Neural cell (in vitro differentiated cells): ENCODE measurements around the gene ENGASE. TPM values are rescaled to one million over a fixed set of nuclear protein-coding genes. Genes with fewer than 3 reads are reported as not detected.
A peak's percentile ranks its signal among the peaks of the same experiment; 100 is the strongest.

Source experiments
- H2AFZ ChIP-seq: fragments of 200-600, 300-800 bp; sonication (generic), shearing (Covaris generic); 2 replicates; pipeline ENCODE4 v1.6.0; 2014; ENCODE audit warnings: low read depth, mild to moderate bottlenecking, antibody characterized with exemption, low read length, moderate library complexity
- H3F3A ChIP-seq: fragments of 200-600 bp; shearing (Covaris generic); 2 replicates; pipeline ENCODE4 v1.6.1; 2016; ENCODE audit warnings: mild to moderate bottlenecking, moderate library complexity, mixed read lengths, antibody characterized with exemption, low read length; ENCODE audit not compliant: insufficient read depth, poor library complexity, severe bottlenecking
- H3K27ac ChIP-seq: fragments of 200-600, 300-800 bp; sonication (generic), shearing (Covaris generic); 2 replicates; pipeline ENCODE4 v1.5.1; 2014; ENCODE audit warnings: mild to moderate bottlenecking, low read length, moderate library complexity
- H3K27me3 ChIP-seq: fragments of 300-800, 200-600 bp; sonication (generic), shearing (Covaris generic); 2 replicates; pipeline ENCODE4 v1.6.0; 2014; ENCODE audit warnings: mild to moderate bottlenecking, low read depth, low read length, moderate library complexity; ENCODE audit not compliant: insufficient read depth
- H3K36me3 ChIP-seq: fragments of 300-800, 200-600 bp; sonication (generic), shearing (Covaris generic); 2 replicates; pipeline ENCODE4 v1.5.1; 2014; ENCODE audit warnings: mild to moderate bottlenecking, antibody characterized with exemption, low read length, moderate library complexity; ENCODE audit not compliant: insufficient read depth
- H3K4me2 ChIP-seq: fragments of 300-800, 200-600 bp; sonication (generic), shearing (Covaris generic); 2 replicates; pipeline ENCODE4 v1.6.0; 2014; ENCODE audit warnings: mild to moderate bottlenecking, low read length
- H3K4me3 ChIP-seq: fragments of 300-800, 200-600 bp; sonication (generic), shearing (Covaris generic); 2 replicates; pipeline ENCODE4 v1.5.1; 2014; ENCODE audit warnings: mild to moderate bottlenecking, low read length, moderate library complexity
- H3K79me2 ChIP-seq: fragments of 200-600 bp; shearing (Covaris generic); replicated peaks from 2 replicates; pipeline ENCODE4 v1.6.0; 2014; ENCODE audit warnings: mild to moderate bottlenecking, low read length, moderate library complexity; ENCODE audit not compliant: insufficient read depth
- H3K9ac ChIP-seq: fragments of 300-800, 200-600 bp; sonication (generic), shearing (Covaris generic); 2 replicates; pipeline ENCODE4 v1.6.1; 2016; ENCODE audit warnings: mild to moderate bottlenecking, low read length, mixed read lengths
- H3K9me2 ChIP-seq: fragments of 200-600 bp; shearing (Covaris generic); 2 replicates; pipeline ENCODE4 v1.6.1; 2016; ENCODE audit warnings: mild to moderate bottlenecking, low read length, mixed read lengths; ENCODE audit not compliant: insufficient read depth
- H3K9me3 ChIP-seq: fragments of 200-600, 300-800 bp; sonication (generic), shearing (Covaris generic); 2 replicates; pipeline ENCODE4 v1.6.1; 2016; ENCODE audit warnings: mild to moderate bottlenecking, mixed run types, low read length, moderate library complexity, mixed read lengths
- H4K20me1 ChIP-seq: fragments of 200-600 bp; shearing (Covaris generic); 2 replicates; pipeline ENCODE4 v1.6.1; 2016; ENCODE audit warnings: mild to moderate bottlenecking, mixed run types; ENCODE audit not compliant: insufficient read depth
- CTCF ChIP-seq: fragments of 450-650 bp; IDR thresholded peaks from 2 replicates; pipeline ENCODE4 v1.5.1; 2014; ENCODE audit warnings: antibody characterized with exemption, mild to moderate bottlenecking, moderate library complexity; ENCODE audit not compliant: poor library complexity, severe bottlenecking
- MXI1 ChIP-seq: fragments of 450-650 bp; conservative IDR thresholded peaks from 2 replicates; pipeline ENCODE4 v1.6.1; 2014; ENCODE audit warnings: antibody characterized with exemption, mild to moderate bottlenecking; ENCODE audit not compliant: poor library complexity, severe bottlenecking
- POLR2AphosphoS5 ChIP-seq: IDR thresholded peaks from 2 replicates; pipeline ENCODE4 v1.6.1; 2012
- SMC3 ChIP-seq: fragments of 450-650 bp; conservative IDR thresholded peaks from 2 replicates; pipeline ENCODE4 v1.6.1; 2014; ENCODE audit warnings: antibody characterized with exemption, mild to moderate bottlenecking, moderate library complexity; ENCODE audit not compliant: poor library complexity
- polyA minus RNA-seq: library from RNA; depleted of rRNA, polyadenylated mRNA; stranded (reverse); fragments of >200 nt; gene quantifications from 2 replicates; pipeline ENCODE4 v1.2.3, GENCODE V29; 2014
- polyA plus RNA-seq: library from polyadenylated mRNA; depleted of rRNA; stranded (reverse); fragments of >200 nt; gene quantifications from 2 replicates; pipeline ENCODE4 v1.2.3, GENCODE V29; 2014
- TF ChIP-seq, protein P1 (sequence below): IDR thresholded peaks from 2 replicates; pipeline ENCODE4 v1.6.1; 2012; ENCODE audit warnings: borderline replicate concordance

ENGASE gene, protein sequence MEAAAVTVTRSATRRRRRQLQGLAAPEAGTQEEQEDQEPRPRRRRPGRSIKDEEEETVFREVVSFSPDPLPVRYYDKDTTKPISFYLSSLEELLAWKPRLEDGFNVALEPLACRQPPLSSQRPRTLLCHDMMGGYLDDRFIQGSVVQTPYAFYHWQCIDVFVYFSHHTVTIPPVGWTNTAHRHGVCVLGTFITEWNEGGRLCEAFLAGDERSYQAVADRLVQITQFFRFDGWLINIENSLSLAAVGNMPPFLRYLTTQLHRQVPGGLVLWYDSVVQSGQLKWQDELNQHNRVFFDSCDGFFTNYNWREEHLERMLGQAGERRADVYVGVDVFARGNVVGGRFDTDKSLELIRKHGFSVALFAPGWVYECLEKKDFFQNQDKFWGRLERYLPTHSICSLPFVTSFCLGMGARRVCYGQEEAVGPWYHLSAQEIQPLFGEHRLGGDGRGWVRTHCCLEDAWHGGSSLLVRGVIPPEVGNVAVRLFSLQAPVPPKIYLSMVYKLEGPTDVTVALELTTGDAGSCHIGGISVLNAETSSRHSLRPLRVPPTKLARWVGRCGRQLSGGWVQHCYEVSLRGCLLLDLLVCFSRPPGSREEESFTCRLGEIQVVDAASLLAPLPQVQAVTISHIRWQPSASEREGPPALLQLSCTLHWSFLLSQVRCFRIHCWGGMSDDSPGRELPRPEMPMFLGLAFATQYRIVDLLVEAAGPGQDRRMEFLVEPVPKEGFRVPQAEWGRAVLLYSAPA
- polyA plus RNA-seq, result 13.0 and 19.8 TPM in 2 replicates
- polyA minus RNA-seq, result 11.2 and 17.0 TPM in 2 replicates

DNA sequence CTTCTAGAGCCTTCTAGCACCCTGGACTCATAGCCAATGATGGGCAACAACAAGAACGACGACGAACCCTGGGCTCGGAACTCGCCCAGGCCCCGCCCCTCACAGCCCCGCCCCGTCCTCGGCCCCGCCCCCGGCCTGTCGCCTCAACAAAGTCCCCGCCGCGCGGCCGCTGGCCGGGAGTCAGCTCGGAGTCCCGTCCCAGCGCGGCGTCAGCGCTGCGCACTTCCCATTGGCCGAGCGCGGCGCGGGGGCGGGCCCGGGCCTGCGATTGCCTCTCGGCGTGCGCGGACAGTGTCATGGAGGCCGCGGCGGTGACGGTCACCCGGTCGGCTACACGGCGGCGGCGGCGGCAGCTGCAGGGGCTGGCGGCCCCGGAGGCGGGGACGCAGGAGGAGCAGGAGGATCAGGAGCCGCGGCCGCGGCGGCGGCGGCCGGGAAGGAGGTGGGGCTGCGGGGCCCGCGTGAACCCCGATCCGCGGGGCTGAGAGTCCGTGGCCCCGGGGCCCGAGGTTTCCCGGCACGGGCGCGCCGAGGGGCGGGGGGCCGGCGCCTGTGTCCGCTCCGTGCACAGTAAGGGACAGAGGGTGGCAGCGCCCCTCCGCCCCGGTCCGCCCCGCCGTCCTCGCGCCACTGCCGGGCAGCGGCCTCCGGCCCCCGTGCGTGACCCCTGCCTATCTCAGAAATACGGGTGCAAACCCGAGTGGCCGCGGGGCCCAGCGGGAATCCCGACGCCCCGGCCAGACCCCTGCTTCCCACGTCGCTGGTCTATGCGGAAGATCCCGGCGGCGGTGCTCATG is at the start of gene ENGASE:
TSS of gene ENGASE (plus strand) at position 176 of the 797 bp plus-strand sequence. CDS start at position 297, 121 bp downstream.
- H3K27ac ChIP-seq, result no peak within 1 kb of the TSS
- peak within 1 kb of the TSS; percentile 38 for H2AFZ ChIP-seq
- no peak for TF ChIP-seq SMC3
- TF ChIP-seq POLR2AphosphoS5, result peak; percentile 18
- TF ChIP-seq MXI1, result peak; percentile 74
- TF ChIP-seq CTCF, result peak; percentile 9

DNA sequence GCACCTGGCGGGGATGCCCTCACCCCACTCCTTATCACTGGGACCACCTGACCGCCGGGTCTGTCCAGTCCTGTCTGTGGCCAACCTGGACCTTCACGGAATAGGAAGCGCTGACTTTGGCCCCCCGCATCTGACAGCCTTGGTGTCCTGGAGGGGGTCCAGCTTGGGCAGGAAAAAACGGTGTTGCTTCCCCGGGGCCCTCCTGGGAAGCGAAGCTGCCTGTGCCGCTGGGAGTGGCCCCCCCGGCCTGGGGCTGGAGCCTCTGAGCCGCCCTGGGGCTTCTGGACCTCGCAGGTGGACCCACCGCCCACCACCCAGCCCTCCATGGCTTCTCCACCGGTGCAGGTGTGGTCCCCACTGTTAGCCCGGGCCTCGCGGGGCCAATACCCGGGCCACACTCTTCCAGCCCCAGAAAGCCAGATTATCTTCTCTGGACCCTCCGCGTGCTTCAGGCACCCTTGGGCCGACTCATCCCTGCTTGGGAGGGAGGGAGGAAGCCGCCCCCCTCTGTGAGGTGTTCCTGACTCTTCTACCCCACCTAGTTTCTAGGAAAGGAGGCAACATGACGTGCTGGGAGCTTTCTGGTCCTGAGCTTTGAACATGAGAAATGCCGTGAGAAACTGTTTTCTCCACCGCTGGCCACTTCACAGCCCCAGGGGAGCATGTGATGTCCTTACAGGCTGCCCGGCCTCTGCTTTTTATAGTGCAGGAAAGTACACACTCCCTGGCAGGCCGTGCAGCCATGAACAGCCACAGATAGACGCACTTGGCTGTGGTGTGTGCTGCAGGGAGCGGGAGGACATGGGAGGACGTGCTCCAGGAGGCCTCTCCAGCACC is 49.5 kb upstream of the ENGASE start:
- H3K27me3 ChIP-seq, result peaks cover 24% of the 10 kb centered on the region
- no peaks in the 10 kb centered on the region for H3K9me3 ChIP-seq
- no peak overlapping the region for H2AFZ ChIP-seq
- H3K79me2 ChIP-seq, result no peaks in the 10 kb centered on the region
- no peak overlapping the region for H3K27ac ChIP-seq
- no peak overlapping the region for H3K4me2 ChIP-seq
- no peak overlapping the region for H3K9ac ChIP-seq
- H3K36me3 ChIP-seq, result no peaks in the 10 kb centered on the region
- TF ChIP-seq, protein P1, sequence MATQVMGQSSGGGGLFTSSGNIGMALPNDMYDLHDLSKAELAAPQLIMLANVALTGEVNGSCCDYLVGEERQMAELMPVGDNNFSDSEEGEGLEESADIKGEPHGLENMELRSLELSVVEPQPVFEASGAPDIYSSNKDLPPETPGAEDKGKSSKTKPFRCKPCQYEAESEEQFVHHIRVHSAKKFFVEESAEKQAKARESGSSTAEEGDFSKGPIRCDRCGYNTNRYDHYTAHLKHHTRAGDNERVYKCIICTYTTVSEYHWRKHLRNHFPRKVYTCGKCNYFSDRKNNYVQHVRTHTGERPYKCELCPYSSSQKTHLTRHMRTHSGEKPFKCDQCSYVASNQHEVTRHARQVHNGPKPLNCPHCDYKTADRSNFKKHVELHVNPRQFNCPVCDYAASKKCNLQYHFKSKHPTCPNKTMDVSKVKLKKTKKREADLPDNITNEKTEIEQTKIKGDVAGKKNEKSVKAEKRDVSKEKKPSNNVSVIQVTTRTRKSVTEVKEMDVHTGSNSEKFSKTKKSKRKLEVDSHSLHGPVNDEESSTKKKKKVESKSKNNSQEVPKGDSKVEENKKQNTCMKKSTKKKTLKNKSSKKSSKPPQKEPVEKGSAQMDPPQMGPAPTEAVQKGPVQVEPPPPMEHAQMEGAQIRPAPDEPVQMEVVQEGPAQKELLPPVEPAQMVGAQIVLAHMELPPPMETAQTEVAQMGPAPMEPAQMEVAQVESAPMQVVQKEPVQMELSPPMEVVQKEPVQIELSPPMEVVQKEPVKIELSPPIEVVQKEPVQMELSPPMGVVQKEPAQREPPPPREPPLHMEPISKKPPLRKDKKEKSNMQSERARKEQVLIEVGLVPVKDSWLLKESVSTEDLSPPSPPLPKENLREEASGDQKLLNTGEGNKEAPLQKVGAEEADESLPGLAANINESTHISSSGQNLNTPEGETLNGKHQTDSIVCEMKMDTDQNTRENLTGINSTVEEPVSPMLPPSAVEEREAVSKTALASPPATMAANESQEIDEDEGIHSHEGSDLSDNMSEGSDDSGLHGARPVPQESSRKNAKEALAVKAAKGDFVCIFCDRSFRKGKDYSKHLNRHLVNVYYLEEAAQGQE, result no peak
- H3K4me3 ChIP-seq, result peak overlapping the region; percentile 82
- H4K20me1 ChIP-seq, result no peaks in the 10 kb centered on the region
- no peaks in the 10 kb centered on the region for H3F3A ChIP-seq
- H3K9me2 ChIP-seq, result no peaks in the 10 kb centered on the region

More for the DNA sequence above, at the start of gene ENGASE:
- Histone ChIP-seq H3K9me2 (no peaks in the 10 kb centered on the region), H3K9me3 (no peaks in the 10 kb centered on the region), H4K20me1 (no peaks in the 10 kb centered on the region), H3K36me3 (no peaks in the 10 kb centered on the region), H3F3A (no peaks in the 10 kb centered on the region), H3K9ac (peak within 1 kb of the TSS; percentile 58), H3K27me3 (no peaks in the 10 kb centered on the region), H3K79me2 (no peaks in the 10 kb centered on the region), H3K4me2 (peak within 1 kb of the TSS; percentile 46), H3K4me3 (peak within 1 kb of the TSS; percentile 72)
